GM19023 (cell line): Measurements from ENCODE around the gene MAD1L1.
"Not testable (repeated sequence)": the region's sequence is repeated elsewhere in the genome, so short reads cannot be mapped to it uniquely, and the experiment has no call there.

ENCODE experiments used
- ATAC-seq: cut with Tn5 transposase; IDR thresholded peaks from one replicate; pipeline ENCODE4 v1.9.1; 2021; ENCODE audit warnings: mild to moderate bottlenecking, moderate library complexity; ENCODE audit not compliant: unreplicated experiment

The MAD1L1 gene

GRCh38 chr7:1848911-1849311 is 383.8 kb downstream of the MAD1L1 start:
- ATAC-seq: no peak

- ATAC-seq: no peak
Measured at GRCh38 chr7:1848013-1848640, 384.6 kb downstream of the MAD1L1 start.

GRCh38 chr7:1847260-1848001 is 385.3 kb downstream of the MAD1L1 start:
- ATAC-seq: no peak

- ATAC-seq: no peak
Measured at GRCh38 chr7:1846331-1847065, 386.2 kb downstream of the MAD1L1 start.

GRCh38 chr7:1845536-1846311 is 387.0 kb downstream of the MAD1L1 start:
- no peak for ATAC-seq

DNA sequence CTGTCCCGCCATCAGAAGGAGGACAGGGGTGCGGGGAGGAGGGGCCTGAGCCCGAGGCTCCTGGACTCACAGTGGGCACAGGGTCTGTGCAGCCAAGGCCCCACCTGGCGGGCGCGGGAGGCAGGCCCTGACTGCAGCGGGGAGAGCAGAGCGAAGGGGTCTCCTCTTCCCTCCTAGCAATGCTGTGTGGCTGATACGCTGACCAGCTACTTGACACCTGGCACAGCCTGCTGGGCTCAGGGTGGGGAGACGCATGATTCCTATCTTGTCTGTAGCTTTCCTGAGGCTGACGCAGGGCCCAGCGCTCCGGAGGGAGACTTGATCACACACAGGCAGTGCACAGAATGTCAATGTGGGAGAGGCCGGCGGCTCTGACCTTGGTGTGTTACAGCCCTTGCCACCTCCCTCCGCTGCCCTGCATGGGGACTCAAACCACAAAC is 387.8 kb downstream of the MAD1L1 start:
- no peak for ATAC-seq

DNA sequence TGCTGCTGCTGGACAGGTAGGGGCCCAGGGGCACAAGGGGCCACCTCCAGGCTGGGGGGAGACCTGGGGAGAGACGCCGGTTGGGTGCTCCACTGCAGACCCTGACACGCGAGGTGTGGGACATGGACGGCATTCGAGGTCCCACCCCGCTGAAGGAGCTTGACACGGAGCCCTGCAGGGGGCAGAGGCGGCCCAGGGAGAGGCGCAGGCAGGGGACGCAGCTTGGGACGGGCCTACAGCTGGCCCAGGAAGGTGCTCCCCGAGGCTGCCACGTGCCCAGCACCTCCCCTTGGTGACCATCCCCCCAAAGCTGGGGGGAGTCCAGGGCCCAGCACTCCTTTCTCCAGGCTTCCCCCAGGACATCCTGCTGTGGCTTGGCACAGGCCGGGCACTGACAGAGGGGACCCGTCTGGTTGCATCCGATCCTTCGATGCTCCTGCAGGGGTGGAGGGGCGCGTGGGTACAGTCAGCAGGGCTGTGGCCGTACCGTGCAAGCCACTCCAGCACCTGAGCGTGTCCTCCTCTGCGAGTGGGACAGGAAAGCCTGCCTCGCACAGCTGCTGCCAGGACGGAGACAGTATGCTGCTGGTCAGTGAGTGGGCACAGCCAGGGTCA is 388.3 kb downstream of the MAD1L1 start:
- ATAC-seq: no peak

DNA sequence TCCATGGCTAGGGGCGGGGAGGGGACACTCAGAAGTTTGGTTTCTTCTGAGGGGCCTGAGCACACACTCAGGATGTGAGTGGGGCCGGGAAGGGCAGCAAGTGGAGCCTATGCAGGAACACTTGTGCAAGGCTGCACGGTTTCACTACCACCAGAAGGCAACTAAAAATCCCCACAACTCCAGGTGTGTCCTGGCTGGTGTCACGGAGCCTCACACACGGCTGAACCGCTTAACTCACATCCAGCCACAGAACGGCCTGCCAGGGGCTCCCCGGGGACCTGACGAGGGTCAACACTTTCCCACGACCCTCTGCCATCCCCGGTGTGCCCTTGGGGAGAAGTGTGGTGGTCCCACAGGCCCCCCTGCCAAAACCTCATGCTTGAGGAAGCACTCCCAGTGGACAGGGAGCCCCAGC is 388.8 kb downstream of the MAD1L1 start:
- no peak for ATAC-seq

DNA sequence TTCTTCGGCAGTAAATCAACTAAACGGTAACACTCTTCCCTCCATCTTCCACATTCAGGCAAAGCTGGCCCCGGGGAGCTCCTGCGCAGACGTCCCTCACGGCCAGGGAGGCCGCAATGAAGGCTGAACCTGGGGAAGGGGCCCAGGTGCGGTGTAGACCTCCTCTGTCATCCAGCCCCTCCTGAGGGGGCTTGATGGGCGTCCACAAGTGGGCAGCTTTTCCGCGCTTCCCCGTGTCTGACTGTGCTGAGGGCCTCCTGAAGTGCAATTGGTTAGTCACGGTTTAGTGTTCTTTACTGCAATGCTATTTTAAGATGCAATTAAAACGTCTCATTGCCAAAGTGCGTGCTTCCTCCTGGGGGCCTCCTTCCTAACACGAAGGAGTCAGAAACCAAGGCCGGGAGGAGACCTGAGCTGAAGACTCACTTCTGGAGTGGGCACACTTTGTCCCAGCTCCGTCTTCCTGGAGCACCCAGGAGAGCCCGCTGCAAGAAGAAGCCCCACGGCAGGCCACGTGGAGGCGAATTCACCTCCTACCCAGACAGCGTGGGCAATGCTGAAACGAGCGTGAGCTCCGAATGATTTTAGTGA is 389.4 kb downstream of the MAD1L1 start:
- no peak for ATAC-seq

GRCh38 chr7:1842321-1843221 is 390.2 kb downstream of the MAD1L1 start:
- no peak for ATAC-seq

GRCh38 chr7:1841286-1842021 is 391.3 kb downstream of the MAD1L1 start:
- not testable (repeated sequence) for ATAC-seq

GRCh38 chr7:1840744-1841143 is 392.0 kb downstream of the MAD1L1 start:
- not testable (repeated sequence) for ATAC-seq

DNA sequence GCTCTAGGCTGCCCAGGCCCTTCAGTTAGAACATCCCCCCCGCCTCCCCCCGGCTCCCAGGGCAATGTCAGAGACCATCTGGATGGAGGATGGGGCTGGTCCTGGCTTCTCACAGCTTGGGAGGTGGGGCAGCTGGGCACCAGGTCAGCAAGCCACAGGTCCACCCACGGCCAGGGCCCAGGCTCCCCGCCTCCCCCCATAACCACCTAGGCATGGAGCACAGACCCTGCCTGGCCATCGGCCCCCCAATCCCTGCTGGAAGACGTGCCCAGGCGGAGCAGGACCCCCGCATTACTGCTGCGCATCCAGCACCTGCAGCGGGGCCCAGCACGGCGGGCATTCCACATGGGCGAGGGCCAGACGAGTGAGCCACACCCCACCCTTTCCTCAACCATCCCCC is 393.0 kb downstream of the MAD1L1 start:
- no peak for ATAC-seq

GRCh38 chr7:1838911-1839531 is 393.7 kb downstream of the MAD1L1 start:
- not testable (repeated sequence) for ATAC-seq

DNA sequence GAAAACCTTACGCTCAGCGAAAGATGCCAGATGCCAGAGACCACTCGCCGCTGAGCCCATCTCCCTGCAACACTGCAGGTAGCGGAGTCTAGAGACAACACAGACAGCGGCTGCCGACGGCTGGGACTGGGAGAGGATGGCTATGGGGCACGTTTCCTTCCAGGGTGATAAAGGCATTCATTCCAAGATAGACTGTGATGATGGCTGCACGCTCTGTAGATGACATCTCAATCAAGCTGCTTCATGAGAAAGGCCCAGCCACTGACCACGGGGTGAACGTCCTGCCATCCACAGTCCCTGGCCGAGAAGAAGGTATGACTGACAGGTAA is 394.2 kb downstream of the MAD1L1 start:
- ATAC-seq: not testable (repeated sequence)

GRCh38 chr7:1837696-1838543 is 394.8 kb downstream of the MAD1L1 start:
- not testable (repeated sequence) for ATAC-seq

DNA sequence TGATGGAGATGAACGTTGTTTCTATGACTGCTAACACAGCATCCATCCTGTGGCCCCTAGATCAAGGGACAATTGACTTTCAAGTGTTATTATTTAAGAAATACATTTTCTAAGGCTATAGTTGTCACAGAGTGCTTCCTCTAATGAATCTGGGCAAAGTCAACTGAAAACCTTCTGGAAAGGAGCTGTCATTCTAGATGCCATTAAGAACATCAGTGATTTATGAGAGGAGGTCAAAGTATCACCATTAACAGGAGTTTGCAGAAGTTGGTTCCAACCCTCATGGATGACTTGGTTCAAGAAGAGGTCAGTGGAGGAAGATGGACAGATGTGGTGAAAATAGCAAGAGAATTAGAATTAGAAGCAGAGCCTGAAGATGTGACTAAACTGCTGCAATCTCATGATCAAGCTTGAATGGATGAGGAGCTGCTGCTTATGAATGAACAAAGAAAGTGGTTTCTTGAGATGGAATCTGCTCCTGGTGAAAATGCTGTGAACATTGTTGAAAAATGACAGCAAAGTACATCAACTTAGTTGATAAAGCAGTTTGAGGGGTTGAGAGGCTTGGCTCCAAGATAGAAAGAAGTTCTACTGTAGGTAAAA is 400.7 kb downstream of the MAD1L1 start:
- ATAC-seq: not testable (repeated sequence)
